Measurements from ENCODE around the gene PPARGC1A.

GRCh38 chr4:23881674-23882337, 8.0 kb downstream of the PPARGC1A start:
- no peak for TF ChIP-seq CTCF (IDR thresholded peaks at IDR 0.05; ENCODE audit: insufficient read depth, low read depth, low read length)
- TF ChIP-seq EZH2 (IDR thresholded peaks at IDR 0.05; ENCODE audit: insufficient read depth, low read length) = no peak
